Measurements from ENCODE around the gene KRT8. TPM values are rescaled to one million over a fixed set of nuclear protein-coding genes. Genes with fewer than 3 reads are reported as not detected.

The KRT8 gene
- total and polyA plus RNA-seq, 2 of the 13 experiments (the other 11 are each of a cell fraction or from before 2014, with no cell fraction given), result 498 to 718 TPM

- TF ChIP-seq PRDM10 (CRISPR knock-in tag; IDR thresholded peaks at IDR 0.05; ENCODE audit: low read depth) (no peak), GABPA (IDR thresholded peaks at IDR 0.05; ENCODE audit: low read depth, low read length) (no peak), GABPA (CRISPR knock-in tag; IDR thresholded peaks at IDR 0.05; ENCODE audit: low read depth) (no peak)
Observed at GRCh38 chr12:52891044-52891443, 13.8 kb downstream of the KRT8 start (continued).

- no TSS peak for BruUV-seq (replicated peaks)
- in situ Hi-C loops (cut with HindIII; ENCODE audit: extremely low pct_ligation_motif_present, low pct_unique_long_range_greater_than_20kb), result no loop called here
- Histone ChIP-seq H3K9ac (ENCODE audit: insufficient read depth, low read depth, low read length) (no peak overlapping the region), H4K20me1 (ENCODE audit: insufficient read depth, low read length) (no peaks in the 10 kb centered on the region), H3K79me2 (ENCODE audit: insufficient read depth, low read length) (no peaks in the 10 kb centered on the region), H3K27me3 (ENCODE audit: control insufficient read depth in 1 of 2, insufficient read depth in 2 of 2, low read length in 2 of 2) (no peaks in the 10 kb centered on the region), H3K36me3 (replicated peaks in 1 of 2; ENCODE audit: control insufficient read depth in 1 of 2, insufficient read depth in 2 of 2, low read length in 2 of 2) (no peaks in the 10 kb centered on the region), H3K9me3 (ENCODE audit: low read length) (no peaks in the 10 kb centered on the region), H3K4me2 (ENCODE audit: low read depth, low read length) (no peak overlapping the region), H2AFZ (ENCODE audit: low read length) (no peak overlapping the region), H3K4me3 (replicated peaks in 1 of 3; ENCODE audit: insufficient read depth in 1 of 3, low read depth in 2 of 3, low read length in 3 of 3) (no peak overlapping the region), H3K4me1 (ENCODE audit: insufficient read depth, low read length) (peaks cover 36% of the 10 kb centered on the region), H3K27ac (ENCODE audit: extremely low read length, insufficient read depth, low read length) (no peak overlapping the region)
- 94% methylated on average over 3 of the region's 3 CpGs for WGBS (ENCODE audit: low lambda C conversion rate)
- POLR2A ChIA-PET, result interaction anchor here (1.3 to 2.0 kb wide), 2 partner anchors 14 to 60 kb away, joined by 3 to 13 read pairs; partner anchors contain the start of gene KRT8
- CTCF ChIA-PET (ENCODE audit: low intra/inter-chr PET ratio, low total read pairs), result no interaction called here
- no peak for FAIRE-seq
- no peak for ATAC-seq
- TF ChIP-seq ZNF775 (CRISPR knock-in tag; IDR thresholded peaks at IDR 0.05; ENCODE audit: borderline replicate concordance) (no peak), KAT2B (IDR thresholded peaks at IDR 0.05; ENCODE audit: borderline replicate concordance, low read depth, low read length) (no peak), PHF5A (CRISPR knock-in tag; IDR thresholded peaks at IDR 0.05; ENCODE audit: low read depth, unreplicated experiment) (no peak), CREB1 (IDR thresholded peaks at IDR 0.05) (no peak), CREB1 (CRISPR knock-in tag; IDR thresholded peaks at IDR 0.05) (no peak), ZBTB34 (CRISPR knock-in tag; IDR thresholded peaks at IDR 0.05) (no peak), ZNF564 (CRISPR knock-in tag; IDR thresholded peaks at IDR 0.05) (no peak), ZNF280D (CRISPR knock-in tag; IDR thresholded peaks at IDR 0.05) (no peak)
- intact Hi-C loops (cut with micrococcal nuclease; ENCODE audit: unreplicated experiment), result no loop called here
- DNase-seq (ENCODE audit: low spot score), result no peak
Observed at GRCh38 chr12:52890417-52890816, 14.5 kb downstream of the KRT8 start.
